Measurements from ENCODE around the gene RPL27.
"Not testable (repeated sequence)": the region's sequence is repeated elsewhere in the genome, so short reads cannot be mapped to it uniquely, and the experiment has no call there.

The RPL27 gene

GRCh38 chr17:42997390-42997983 is 732 bp upstream of the RPL27 start:
- DNase-seq: no peak

GRCh38 chr17:42999003-42999525 is 845 bp downstream of the RPL27 start:
- DNase-seq: no peak

- DNase-seq: not testable (repeated sequence)
Measured at GRCh38 chr17:43000894-43001293, 2.7 kb downstream of the RPL27 start.

GRCh38 chr17:43003542-43004172 is 5.4 kb downstream of the RPL27 start:
- peak; percentile 43 for DNase-seq

- DNase-seq: peak; percentile 92
Measured at GRCh38 chr17:43006639-43007551, 8.7 kb downstream of the RPL27 start, which contains the start of gene IFI35. IFI35 (plus strand) TSS chr17:43006784; CDS start chr17:43006948, 164 bp downstream.

- DNase-seq: no peak
Measured at GRCh38 chr17:43010667-43011308, 12.6 kb downstream of the RPL27 start.

GRCh38 chr17:43011728-43012472 is 13.7 kb downstream of the RPL27 start:
- DNase-seq: peak; percentile 79

- DNase-seq: no peak
Measured at GRCh38 chr17:43013296-43013695, 15.1 kb downstream of the RPL27 start.

- DNase-seq: no peak
Measured at GRCh38 chr17:43014020-43014648, 15.9 kb downstream of the RPL27 start.

GRCh38 chr17:43014649-43015542 is 16.7 kb downstream of the RPL27 start:
- no peak for DNase-seq

GRCh38 chr17:43015579-43015978 is 17.4 kb downstream of the RPL27 start:
- no peak for DNase-seq

GRCh38 chr17:43016216-43016615 is 18.0 kb downstream of the RPL27 start:
- no peak for DNase-seq

GRCh38 chr17:43018008-43018853 is 20.0 kb downstream of the RPL27 start:
- DNase-seq: peak; percentile 50

- DNase-seq: peak; percentile 82
Measured at GRCh38 chr17:43018932-43019331, 20.7 kb downstream of the RPL27 start.

- DNase-seq: peak; percentile 75
Measured at GRCh38 chr17:43019418-43019817, 21.2 kb downstream of the RPL27 start.

GRCh38 chr17:43020030-43020621 is 21.9 kb downstream of the RPL27 start:
- DNase-seq: no peak

GRCh38 chr17:43020789-43021740 is 22.8 kb downstream of the RPL27 start:
- DNase-seq: peak; percentile 90
